DOHH2 (cell line): ENCODE measurements around the gene PDE7B.

Experiments used
- CTCF ChIP-seq: fragments of 200-600 bp; sonication (generic); IDR thresholded peaks from one replicate; pipeline ENCODE4 v1.5.1; 2014; ENCODE audit warnings: antibody characterized with exemption, mild to moderate bottlenecking, low read depth, low read length; ENCODE audit not compliant: poor library complexity, severe bottlenecking
- EZH2phosphoT487 ChIP-seq: fragments of 200-600 bp; sonication (generic); IDR thresholded peaks from 2 replicates; pipeline ENCODE4 v1.6.1; 2017; ENCODE audit warnings: borderline replicate concordance, mild to moderate bottlenecking, antibody characterized with exemption, low read length, moderate library complexity, mixed read lengths

DNA sequence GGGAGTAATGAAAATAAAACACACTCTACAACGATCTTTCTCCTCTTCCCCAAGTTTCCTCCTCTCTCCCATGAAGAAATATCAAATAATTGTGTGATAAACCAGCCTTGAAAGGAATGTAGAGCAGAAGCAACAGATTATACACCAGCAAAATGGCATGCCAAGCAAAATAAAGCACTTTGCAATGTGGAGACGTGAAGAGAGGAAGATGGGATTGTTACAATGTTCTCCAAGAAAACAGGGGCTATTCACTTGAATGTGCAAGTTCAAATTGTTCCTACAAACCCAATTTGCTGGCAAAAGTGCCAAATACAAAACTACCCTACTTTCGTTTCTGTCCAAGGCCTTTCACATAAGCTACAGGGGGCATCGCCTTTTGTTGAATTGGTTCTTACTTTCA is 185.1 kb downstream of the PDE7B start:
- TF ChIP-seq CTCF (no peak), EZH2phosphoT487 (no peak)
